Lower leg skin (tissue), 3 donors: Measurements from ENCODE around the gene SMC3.
"Not testable (repeated sequence)": the region's sequence is repeated elsewhere in the genome, so short reads cannot be mapped to it uniquely, and the experiment has no call there.

Source experiments
- CTCF ChIP-seq, 3 donors: fragments of 450-650 bp; IDR thresholded peaks; one replicate each; pipeline ENCODE4 v1.5.1; 2016; ENCODE audit warnings: antibody characterized with exemption in 3 of 3, mild to moderate bottlenecking in 3 of 3, moderate library complexity in 2 of 3
- POLR2A ChIP-seq, 2 donors: fragments of 450-650 bp; IDR thresholded peaks; one replicate each; pipeline ENCODE4 v1.6.1; 2016 to 2017; ENCODE audit warnings: antibody characterized with exemption in 2 of 2, mild to moderate bottlenecking in 1 of 2, moderate library complexity in 1 of 2

DNA sequence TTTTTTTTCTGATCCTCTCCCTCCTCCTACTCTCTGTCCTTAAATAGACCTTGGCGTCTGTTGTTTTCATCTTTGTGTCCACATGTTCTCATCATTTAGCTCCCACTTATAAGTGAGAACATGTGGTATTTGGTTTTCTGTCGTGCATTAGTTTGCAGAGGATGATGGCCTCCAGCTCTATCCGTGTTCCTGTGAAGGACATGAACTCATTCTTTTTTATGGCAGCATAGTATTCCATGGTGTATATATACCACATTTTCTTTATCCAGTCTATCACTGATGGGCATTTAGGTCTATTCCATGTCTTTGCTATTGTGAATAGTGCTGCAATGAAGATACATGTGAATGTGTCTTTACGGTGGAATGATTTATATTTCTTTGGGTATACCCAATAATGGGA is 55.8 kb downstream of the SMC3 start:
- TF ChIP-seq CTCF, POLR2A (IDR thresholded peaks at IDR 0.05): not testable (repeated sequence)
